ENCODE measurements around the gene LRRC27. TPM values are rescaled to one million over a fixed set of nuclear protein-coding genes. Genes with fewer than 3 reads are reported as not detected.
A peak's percentile ranks its signal among the peaks of the same experiment; 100 is the strongest.

Gene LRRC27
- polyA plus RNA-seq, 1 experiment: 10.5 TPM

- ChIA-PET POLR2A (no interaction called here), CTCF (no interaction called here)
- Histone ChIP-seq H3K4me3 (ENCODE audit: low read depth, low read length) (peak overlapping the region; percentile 97), H3K36me3 (ENCODE audit: control insufficient read depth, insufficient read depth, low read length) (peaks cover 3% of the 10 kb centered on the region; the same call in 1 of the 2 replicates), H3K27me3 (ENCODE audit: control insufficient read depth, insufficient read depth, low read length) (no peaks in the 10 kb centered on the region)
- TF ChIP-seq, protein P1, sequence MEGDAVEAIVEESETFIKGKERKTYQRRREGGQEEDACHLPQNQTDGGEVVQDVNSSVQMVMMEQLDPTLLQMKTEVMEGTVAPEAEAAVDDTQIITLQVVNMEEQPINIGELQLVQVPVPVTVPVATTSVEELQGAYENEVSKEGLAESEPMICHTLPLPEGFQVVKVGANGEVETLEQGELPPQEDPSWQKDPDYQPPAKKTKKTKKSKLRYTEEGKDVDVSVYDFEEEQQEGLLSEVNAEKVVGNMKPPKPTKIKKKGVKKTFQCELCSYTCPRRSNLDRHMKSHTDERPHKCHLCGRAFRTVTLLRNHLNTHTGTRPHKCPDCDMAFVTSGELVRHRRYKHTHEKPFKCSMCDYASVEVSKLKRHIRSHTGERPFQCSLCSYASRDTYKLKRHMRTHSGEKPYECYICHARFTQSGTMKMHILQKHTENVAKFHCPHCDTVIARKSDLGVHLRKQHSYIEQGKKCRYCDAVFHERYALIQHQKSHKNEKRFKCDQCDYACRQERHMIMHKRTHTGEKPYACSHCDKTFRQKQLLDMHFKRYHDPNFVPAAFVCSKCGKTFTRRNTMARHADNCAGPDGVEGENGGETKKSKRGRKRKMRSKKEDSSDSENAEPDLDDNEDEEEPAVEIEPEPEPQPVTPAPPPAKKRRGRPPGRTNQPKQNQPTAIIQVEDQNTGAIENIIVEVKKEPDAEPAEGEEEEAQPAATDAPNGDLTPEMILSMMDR (IDR thresholded peaks at IDR 0.05; ENCODE audit: insufficient read depth, low read depth, low read length): no peak
- DNase-seq (ENCODE audit: low read depth): no peak
Measured at GRCh38 chr10:132332433-132332754, 401 bp downstream of the LRRC27 start.

GRCh38 chr10:132333386-132333785, 1.4 kb downstream of the LRRC27 start:
- Histone ChIP-seq H3K27me3 (ENCODE audit: control insufficient read depth, insufficient read depth, low read length) (no peaks in the 10 kb centered on the region), H3K4me3 (ENCODE audit: low read depth, low read length) (no peak overlapping the region), H3K36me3 (ENCODE audit: control insufficient read depth, insufficient read depth, low read length) (peaks cover 3% of the 10 kb centered on the region; the same call in 1 of the 2 replicates)
- no peak for DNase-seq (ENCODE audit: low read depth)
- ChIA-PET CTCF (interaction anchor here (0.9 kb wide), 1 partner anchor 20 kb away, joined by 3 read pairs; no protein-coding TSS in a partner anchor), POLR2A (no interaction called here)
- TF ChIP-seq, protein P1 (IDR thresholded peaks at IDR 0.05; ENCODE audit: insufficient read depth, low read depth, low read length): no peak

GRCh38 chr10:132334631-132335188, 2.7 kb downstream of the LRRC27 start:
- TF ChIP-seq, protein P1 (IDR thresholded peaks at IDR 0.05; ENCODE audit: insufficient read depth, low read depth, low read length): no peak
- POLR2A ChIA-PET: no interaction called here
- CTCF ChIA-PET: no interaction called here
- Histone ChIP-seq H3K36me3 (ENCODE audit: control insufficient read depth, insufficient read depth, low read length) (peaks cover 5% of the 10 kb centered on the region), H3K4me3 (ENCODE audit: low read depth, low read length) (no peak overlapping the region), H3K27me3 (ENCODE audit: control insufficient read depth, insufficient read depth, low read length) (no peaks in the 10 kb centered on the region)
- no peak for DNase-seq (ENCODE audit: low read depth)

DNA sequence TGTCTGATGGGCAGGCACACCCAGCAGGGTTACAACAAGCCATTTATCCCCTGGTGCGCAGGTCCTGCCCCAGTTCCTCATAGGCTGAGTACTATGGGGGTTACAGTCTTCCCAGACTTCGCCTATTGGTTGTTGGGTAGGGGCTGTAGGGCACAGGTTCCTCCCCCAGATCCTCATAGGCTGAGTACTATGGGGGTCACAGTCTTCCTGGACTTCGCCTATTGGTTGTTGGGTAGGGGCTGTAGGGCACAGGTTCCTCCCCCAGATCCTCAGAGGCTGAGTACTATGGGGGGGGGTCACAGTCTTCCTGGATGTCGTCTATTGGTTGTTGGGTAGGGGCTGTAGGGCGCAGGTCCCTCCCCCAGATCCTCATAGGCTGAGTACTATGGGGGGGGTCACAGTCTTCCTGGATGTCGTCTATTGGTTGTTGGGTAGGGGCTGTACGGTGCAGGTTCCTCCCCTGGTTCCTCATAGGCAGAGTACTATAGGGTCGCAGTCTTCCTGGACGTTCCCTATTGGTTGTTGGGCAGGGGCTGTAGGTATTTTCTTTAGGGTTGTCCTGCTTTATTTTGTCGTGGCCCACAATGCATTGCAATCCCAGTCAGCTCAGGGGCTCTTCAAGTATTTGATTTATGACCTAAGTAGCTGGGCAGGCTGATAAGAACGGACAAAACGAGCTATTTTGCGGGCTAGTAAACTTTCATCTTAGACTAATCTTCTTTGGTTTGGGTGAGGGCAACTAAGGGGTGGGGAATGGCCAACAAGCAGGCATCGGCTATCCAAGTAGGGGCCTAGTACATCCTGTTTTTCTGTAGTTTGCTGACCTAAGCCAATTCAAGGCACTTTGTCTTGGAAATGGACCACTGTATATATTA, 3.4 kb downstream of the LRRC27 start:
- Histone ChIP-seq H3K27me3 (ENCODE audit: control insufficient read depth, insufficient read depth, low read length) (no peaks in the 10 kb centered on the region), H3K4me3 (ENCODE audit: low read depth, low read length) (no peak overlapping the region), H3K36me3 (ENCODE audit: control insufficient read depth, insufficient read depth, low read length) (peaks cover 5% of the 10 kb centered on the region)
- POLR2A ChIA-PET: no interaction called here
- no peak for DNase-seq (ENCODE audit: low read depth)
- CTCF ChIA-PET: interaction anchor here (1.9 kb wide), 1 partner anchor 18 kb away, joined by 6 read pairs; no protein-coding TSS in a partner anchor
- TF ChIP-seq, protein P1 (IDR thresholded peaks at IDR 0.05; ENCODE audit: insufficient read depth, low read depth, low read length): no peak

- CTCF ChIA-PET: interaction anchor here (1.9 kb wide), 1 partner anchor 17 kb away, joined by 6 read pairs; no protein-coding TSS in a partner anchor
- no peak for DNase-seq (ENCODE audit: low read depth)
Measured at GRCh38 chr10:132336064-132336746, 4.2 kb downstream of the LRRC27 start.

More at GRCh38 chr10:132336064-132336746, 4.2 kb downstream of the LRRC27 start:
- peaks cover 5% of the 10 kb centered on the region for H3K36me3 ChIP-seq (ENCODE audit: control insufficient read depth, insufficient read depth, low read length)
- TF ChIP-seq, protein P1 (IDR thresholded peaks at IDR 0.05; ENCODE audit: insufficient read depth, low read depth, low read length): no peak
- H3K27me3 ChIP-seq (ENCODE audit: control insufficient read depth, insufficient read depth, low read length): no peaks in the 10 kb centered on the region
- no peak overlapping the region for H3K4me3 ChIP-seq (ENCODE audit: low read depth, low read length)
- POLR2A ChIA-PET: no interaction called here
